Measurements from ENCODE around the gene EMC9. TPM values are rescaled to one million over a fixed set of nuclear protein-coding genes. Genes with fewer than 3 reads are reported as not detected.

EMC9 gene
- 10 to 100 TPM in 5 of 6 donors, 1 to 10 TPM in 1; 8.6 to 13.8 (median 12.0) TPM for total RNA-seq

- H3K27ac ChIP-seq: peak within 1 kb of the TSS; percentile 85 to 95 (median 90)
- H3K36me3 ChIP-seq: peaks cover 4 to 32% (median 28%) of the 10 kb centered on the region in 4 donors
- peak in 3 of 4 donors; percentile 18 to 89 (median 61) for TF ChIP-seq POLR2A (IDR thresholded peaks at IDR 0.05)
- TF ChIP-seq, protein P1, sequence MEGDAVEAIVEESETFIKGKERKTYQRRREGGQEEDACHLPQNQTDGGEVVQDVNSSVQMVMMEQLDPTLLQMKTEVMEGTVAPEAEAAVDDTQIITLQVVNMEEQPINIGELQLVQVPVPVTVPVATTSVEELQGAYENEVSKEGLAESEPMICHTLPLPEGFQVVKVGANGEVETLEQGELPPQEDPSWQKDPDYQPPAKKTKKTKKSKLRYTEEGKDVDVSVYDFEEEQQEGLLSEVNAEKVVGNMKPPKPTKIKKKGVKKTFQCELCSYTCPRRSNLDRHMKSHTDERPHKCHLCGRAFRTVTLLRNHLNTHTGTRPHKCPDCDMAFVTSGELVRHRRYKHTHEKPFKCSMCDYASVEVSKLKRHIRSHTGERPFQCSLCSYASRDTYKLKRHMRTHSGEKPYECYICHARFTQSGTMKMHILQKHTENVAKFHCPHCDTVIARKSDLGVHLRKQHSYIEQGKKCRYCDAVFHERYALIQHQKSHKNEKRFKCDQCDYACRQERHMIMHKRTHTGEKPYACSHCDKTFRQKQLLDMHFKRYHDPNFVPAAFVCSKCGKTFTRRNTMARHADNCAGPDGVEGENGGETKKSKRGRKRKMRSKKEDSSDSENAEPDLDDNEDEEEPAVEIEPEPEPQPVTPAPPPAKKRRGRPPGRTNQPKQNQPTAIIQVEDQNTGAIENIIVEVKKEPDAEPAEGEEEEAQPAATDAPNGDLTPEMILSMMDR (IDR thresholded peaks at IDR 0.05): peak in 5 of 6 experiments; percentile 74 to 90 (median 86)
- TF ChIP-seq EP300 (IDR thresholded peaks at IDR 0.05): no peak
- TF ChIP-seq POLR2AphosphoS5 (IDR thresholded peaks at IDR 0.05): peak in 1 of 2 donors; percentile 91
- no peaks in the 10 kb centered on the region for H3K9me3 ChIP-seq
- peaks cover 36 to 58% (median 49%) of the 10 kb centered on the region in 4 donors for H3K4me1 ChIP-seq
- peak; percentile 97 to 100 for DNase-seq
- no peaks in the 10 kb centered on the region for H3K27me3 ChIP-seq
- ATAC-seq (ENCODE audit: low FRiP score in 2 of 2): peak; percentile 97 to 98
- 0% methylated on average over 53 of the region's 65 CpGs; no CpG with 5 or more reads in 1 of the 2 donors for WGBS, 2 donors
- peak within 1 kb of the TSS; percentile 62 to 90 (median 78) for H3K4me3 ChIP-seq
Measured at GRCh38 chr14:24141097-24141880, at the start of gene EMC9. TSS of gene EMC9 (minus strand) at chr14:24141591. CDS start at chr14:24141304, 287 bp downstream.

GRCh38 chr14:24190416-24190815 is 49.0 kb upstream of the EMC9 start:
- 89 to 92% methylated on average over 10 of the region's 10 CpGs for WGBS, 2 donors
- no peak overlapping the region for H3K27ac ChIP-seq
- H3K4me1 ChIP-seq: peaks cover 24 to 37% (median 29%) of the 10 kb centered on the region in 4 donors
- H3K9me3 ChIP-seq: no peaks in the 10 kb centered on the region
- H3K4me3 ChIP-seq: no peak overlapping the region
- TF ChIP-seq EP300 (IDR thresholded peaks at IDR 0.05) (no peak), POLR2A (IDR thresholded peaks at IDR 0.05) (no peak), POLR2AphosphoS5 (IDR thresholded peaks at IDR 0.05) (no peak)
- TF ChIP-seq, protein P1 (IDR thresholded peaks at IDR 0.05): no peak
- no peaks in the 10 kb centered on the region for H3K27me3 ChIP-seq
- DNase-seq (no peak), ATAC-seq (ENCODE audit: low FRiP score in 2 of 2) (no peak)
- H3K36me3 ChIP-seq: peaks cover 0 to 39% (median 22%) of the 10 kb centered on the region in 4 donors

DNA sequence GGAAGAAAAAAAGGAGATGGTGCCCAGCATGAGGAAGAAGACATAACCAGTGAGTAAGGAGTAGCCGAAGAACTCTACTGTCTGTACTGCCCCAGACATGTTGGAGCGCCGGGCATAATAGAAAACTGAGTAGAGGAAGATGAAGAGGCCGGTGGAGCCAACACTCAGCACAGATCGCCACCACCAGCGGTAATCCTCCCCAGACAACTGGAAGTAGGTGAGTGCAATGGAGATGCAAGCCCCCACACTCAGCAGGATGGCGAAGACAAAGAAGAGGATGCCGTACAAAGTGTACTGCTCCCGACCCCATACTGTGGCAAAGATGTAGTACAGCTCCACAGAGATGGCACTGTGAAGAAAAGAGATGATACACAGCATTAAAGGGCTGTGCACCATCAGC is 48.1 kb upstream of the EMC9 start:
- 91 to 96% methylated on average over 9 of the region's 9 CpGs for WGBS, 2 donors
- ATAC-seq (ENCODE audit: low FRiP score in 2 of 2) (no peak), DNase-seq (no peak)
- H3K4me3 ChIP-seq: no peak overlapping the region
- TF ChIP-seq POLR2A (IDR thresholded peaks at IDR 0.05) (no peak), POLR2AphosphoS5 (IDR thresholded peaks at IDR 0.05) (no peak), EP300 (IDR thresholded peaks at IDR 0.05) (no peak)
- TF ChIP-seq, protein P1 (IDR thresholded peaks at IDR 0.05): no peak
- H3K27ac ChIP-seq: peak overlapping the region in 1 of 4 donors; percentile 67
- H3K36me3 ChIP-seq: peaks cover 0 to 49% (median 32%) of the 10 kb centered on the region in 4 donors
- no peaks in the 10 kb centered on the region for H3K9me3 ChIP-seq
- no peaks in the 10 kb centered on the region for H3K27me3 ChIP-seq
- H3K4me1 ChIP-seq: peaks cover 20 to 30% (median 24%) of the 10 kb centered on the region in 4 donors

DNA sequence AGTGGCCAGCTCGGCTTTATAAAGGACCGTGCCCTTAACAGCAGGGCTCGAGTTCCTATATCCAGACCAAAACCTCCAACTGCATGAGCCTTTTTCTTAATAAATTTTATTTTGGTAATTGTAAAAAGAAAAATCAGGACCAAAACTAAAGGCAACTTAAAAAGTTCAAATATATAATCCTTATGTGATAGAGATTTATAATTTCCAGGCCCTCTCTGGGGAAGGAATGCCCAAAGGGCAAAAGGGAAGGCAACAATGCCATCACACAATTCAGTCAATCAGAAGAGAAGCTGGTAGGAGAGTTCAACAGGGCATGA is 47.6 kb upstream of the EMC9 start:
- H3K27ac ChIP-seq: peak overlapping the region in 3 of 4 donors; percentile 67 to 78 (median 67)
- ATAC-seq (ENCODE audit: low FRiP score in 2 of 2): no peak
- no peaks in the 10 kb centered on the region for H3K27me3 ChIP-seq
- no peaks in the 10 kb centered on the region for H3K9me3 ChIP-seq
- DNase-seq: no peak
- peak overlapping the region in 3 of 4 donors; percentile 65 to 90 (median 88) for H3K4me3 ChIP-seq
- 0 to 2% methylated on average over 3 of the region's 3 CpGs for WGBS, 2 donors
- TF ChIP-seq POLR2AphosphoS5 (IDR thresholded peaks at IDR 0.05): no peak
- TF ChIP-seq POLR2A (IDR thresholded peaks at IDR 0.05): no peak
- TF ChIP-seq EP300 (IDR thresholded peaks at IDR 0.05): no peak
- TF ChIP-seq, protein P1 (IDR thresholded peaks at IDR 0.05): no peak
- H3K36me3 ChIP-seq: peaks cover 0 to 53% (median 36%) of the 10 kb centered on the region in 4 donors
- H3K4me1 ChIP-seq: peaks cover 15 to 25% (median 20%) of the 10 kb centered on the region in 4 donors

Data from upper lobe of left lung (tissue), 6 donors.